MM.1S (cell line): Measurements from ENCODE around the gene DCP1A.

Experiments used
- DNase-seq: peaks from one replicate; pipeline ENCODE4 v3.0.0-alpha.2; 2015
- H2AFZ ChIP-seq: fragments of 300-600 bp; sonication (generic); 2 replicates; pipeline ENCODE4 v1.6.0; 2016; ENCODE audit warnings: antibody characterized with exemption, low read length
- H3F3A ChIP-seq: fragments of 300-600 bp; sonication (generic); 2 replicates; pipeline ENCODE4 v1.6.1; 2016; ENCODE audit warnings: mild to moderate bottlenecking, antibody characterized with exemption, low read length, moderate library complexity, mixed read lengths; ENCODE audit not compliant: insufficient read depth
- H3K27ac ChIP-seq: fragments of 300-600 bp; sonication (generic); 2 replicates; pipeline ENCODE4 v1.5.1; 2016; ENCODE audit warnings: mild to moderate bottlenecking, low read length
- H3K27me3 ChIP-seq: fragments of 300-600 bp; sonication (generic); replicated peaks from 2 replicates; pipeline ENCODE4 v1.6.0; 2016; ENCODE audit warnings: low read length; ENCODE audit not compliant: insufficient read depth
- H3K36me3 ChIP-seq: fragments of 300-600 bp; sonication (generic); replicated peaks from 2 replicates; pipeline ENCODE4 v1.6.1; 2016; ENCODE audit warnings: mild to moderate bottlenecking, low read length, mixed read lengths; ENCODE audit not compliant: insufficient read depth
- H3K4me1 ChIP-seq: fragments of 300-600 bp; sonication (generic); 2 replicates; pipeline ENCODE4 v1.6.1; 2016; ENCODE audit warnings: low read length, mixed read lengths
- H3K4me2 ChIP-seq: fragments of 300-600 bp; sonication (generic); 2 replicates; pipeline ENCODE4 v1.6.0; 2016; ENCODE audit warnings: low read depth, low read length
- H3K4me3 ChIP-seq: fragments of 300-600 bp; sonication (generic); 2 replicates; pipeline ENCODE4 v1.5.1; 2016; ENCODE audit warnings: low read length, mixed read lengths
- H3K79me2 ChIP-seq: fragments of 300-600 bp; sonication (generic); 2 replicates; pipeline ENCODE4 v1.6.1; 2016; ENCODE audit warnings: mixed run types, low read length, mixed read lengths
- H3K9ac ChIP-seq: fragments of 300-600 bp; sonication (generic); 2 replicates; pipeline ENCODE4 v1.6.1; 2016; ENCODE audit warnings: low read length, mixed read lengths
- H3K9me2 ChIP-seq: fragments of 300-600 bp; sonication (generic); replicated peaks from 2 replicates; pipeline ENCODE4 v1.6.1; 2016; ENCODE audit warnings: mild to moderate bottlenecking, low read length, mixed read lengths; ENCODE audit not compliant: insufficient read depth
- H3K9me3 ChIP-seq: fragments of 300-600 bp; sonication (generic); replicated peaks from 2 replicates; pipeline ENCODE4 v1.6.1; 2016; ENCODE audit warnings: mild to moderate bottlenecking, low read length, mixed read lengths; ENCODE audit not compliant: insufficient read depth
- H4K20me1 ChIP-seq: fragments of 300-600 bp; sonication (generic); 2 replicates; pipeline ENCODE4 v1.6.1; 2016; ENCODE audit warnings: mild to moderate bottlenecking, low read length, moderate library complexity, mixed read lengths; ENCODE audit not compliant: insufficient read depth
- EZH2 ChIP-seq: fragments of 300-600 bp; sonication (generic); optimal IDR thresholded peaks from 2 replicates; pipeline ENCODE3; 2017; ENCODE audit warnings: low read depth, mild to moderate bottlenecking, antibody characterized with exemption, low read length, mixed read lengths
- EZH2phosphoT487 ChIP-seq: fragments of 300-600 bp; sonication (generic); IDR thresholded peaks from 2 replicates; pipeline ENCODE4 v1.6.1; 2018; ENCODE audit warnings: antibody characterized with exemption, low read length
- TF ChIP-seq, protein P1 (sequence below): fragments of 300-600 bp; sonication (generic); IDR thresholded peaks from 2 replicates; pipeline ENCODE4 v1.5.1; 2016; ENCODE audit warnings: antibody characterized with exemption, low read length, mixed read lengths

The DCP1A gene

DNA sequence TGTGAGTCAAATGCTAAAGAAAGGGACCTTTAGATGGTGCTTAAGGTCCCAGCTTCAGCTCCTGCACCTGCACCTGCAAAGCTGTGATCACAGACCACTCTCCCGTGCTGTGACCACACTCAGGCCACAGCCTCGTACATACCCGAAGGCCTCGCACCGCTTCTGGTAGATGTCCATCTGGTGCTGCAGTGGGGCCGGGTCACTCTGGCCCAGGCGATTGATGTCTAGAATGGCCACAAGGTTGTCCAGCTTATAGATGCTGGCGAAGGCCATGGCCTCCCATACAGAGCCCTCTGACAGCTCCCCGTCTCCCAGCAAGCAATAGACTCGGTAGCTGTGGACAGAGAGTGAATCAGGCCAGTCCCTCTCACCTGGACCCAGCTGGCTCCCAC lies 112.5 kb downstream of the DCP1A start:
- Histone ChIP-seq H2AFZ (no peak overlapping the region), H3K79me2 (peaks cover 58% of the 10 kb centered on the region), H3F3A (peaks cover 8% of the 10 kb centered on the region), H3K9ac (no peak overlapping the region), H3K27ac (no peak overlapping the region), H3K4me1 (peaks cover 10% of the 10 kb centered on the region; the same call in 1 of the 2 replicates), H3K36me3 (peaks cover 8% of the 10 kb centered on the region; the same call in 1 of the 2 replicates), H3K9me2 (no peaks in the 10 kb centered on the region), H3K4me3 (no peak overlapping the region), H3K27me3 (no peaks in the 10 kb centered on the region), H3K9me3 (no peaks in the 10 kb centered on the region), H3K4me2 (no peak overlapping the region), H4K20me1 (no peaks in the 10 kb centered on the region)
- DNase-seq, result no peak
- TF ChIP-seq EZH2 (no peak), EZH2phosphoT487 (no peak)
- TF ChIP-seq, protein P1, sequence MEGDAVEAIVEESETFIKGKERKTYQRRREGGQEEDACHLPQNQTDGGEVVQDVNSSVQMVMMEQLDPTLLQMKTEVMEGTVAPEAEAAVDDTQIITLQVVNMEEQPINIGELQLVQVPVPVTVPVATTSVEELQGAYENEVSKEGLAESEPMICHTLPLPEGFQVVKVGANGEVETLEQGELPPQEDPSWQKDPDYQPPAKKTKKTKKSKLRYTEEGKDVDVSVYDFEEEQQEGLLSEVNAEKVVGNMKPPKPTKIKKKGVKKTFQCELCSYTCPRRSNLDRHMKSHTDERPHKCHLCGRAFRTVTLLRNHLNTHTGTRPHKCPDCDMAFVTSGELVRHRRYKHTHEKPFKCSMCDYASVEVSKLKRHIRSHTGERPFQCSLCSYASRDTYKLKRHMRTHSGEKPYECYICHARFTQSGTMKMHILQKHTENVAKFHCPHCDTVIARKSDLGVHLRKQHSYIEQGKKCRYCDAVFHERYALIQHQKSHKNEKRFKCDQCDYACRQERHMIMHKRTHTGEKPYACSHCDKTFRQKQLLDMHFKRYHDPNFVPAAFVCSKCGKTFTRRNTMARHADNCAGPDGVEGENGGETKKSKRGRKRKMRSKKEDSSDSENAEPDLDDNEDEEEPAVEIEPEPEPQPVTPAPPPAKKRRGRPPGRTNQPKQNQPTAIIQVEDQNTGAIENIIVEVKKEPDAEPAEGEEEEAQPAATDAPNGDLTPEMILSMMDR, result no peak

DNA sequence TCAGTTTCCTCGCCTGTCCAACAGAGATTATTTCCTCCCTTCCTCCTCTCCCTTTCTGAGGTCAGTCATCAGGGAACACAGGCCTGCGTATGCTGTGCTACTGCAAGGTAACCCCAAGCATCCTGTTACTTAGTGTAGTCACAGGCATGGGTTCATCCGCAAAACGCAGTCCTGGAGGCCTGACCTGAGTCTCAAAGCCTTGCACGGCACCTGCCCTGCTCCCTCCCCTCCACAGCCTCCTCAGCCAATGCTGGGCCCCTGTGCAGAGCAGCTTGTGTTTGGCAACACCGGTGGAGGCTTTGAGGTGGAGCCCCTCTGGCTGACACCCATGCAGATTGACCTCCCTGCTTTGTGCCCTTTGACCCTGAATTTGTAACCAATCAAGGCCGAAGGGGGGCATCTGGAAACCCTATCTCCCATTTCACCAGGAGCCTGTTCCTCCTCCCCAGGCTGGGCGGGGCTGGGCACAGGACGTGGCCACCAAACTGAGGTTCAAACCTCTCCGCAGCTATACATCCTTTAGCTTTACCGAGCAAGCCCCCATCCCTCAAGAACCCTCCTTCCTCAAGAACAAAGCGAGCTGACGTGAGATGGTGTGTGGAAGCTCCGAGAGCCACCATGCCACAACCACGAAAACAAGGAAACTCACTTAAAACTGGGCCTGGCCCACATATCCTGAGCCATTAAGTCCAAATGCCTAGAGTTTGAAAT lies 113.1 kb downstream of the DCP1A start:
- Histone ChIP-seq H3K9me3 (no peaks in the 10 kb centered on the region), H3K9me2 (no peaks in the 10 kb centered on the region), H3F3A (peaks cover 8% of the 10 kb centered on the region), H3K27me3 (no peaks in the 10 kb centered on the region), H3K36me3 (peaks cover 8% of the 10 kb centered on the region), H3K27ac (no peak overlapping the region), H3K4me2 (no peak overlapping the region), H3K4me3 (no peak overlapping the region), H3K4me1 (peaks cover 10% of the 10 kb centered on the region; the same call in 1 of the 2 replicates), H4K20me1 (no peaks in the 10 kb centered on the region), H3K9ac (no peak overlapping the region), H2AFZ (no peak overlapping the region), H3K79me2 (peaks cover 52% of the 10 kb centered on the region)
- TF ChIP-seq EZH2, result no peak
- TF ChIP-seq, protein P1, result no peak
- TF ChIP-seq EZH2phosphoT487, result no peak
- DNase-seq, result no peak
